IMR-90 (cell line): ENCODE results near the gene COQ6. TPM values are rescaled to one million over a fixed set of nuclear protein-coding genes. Genes with fewer than 3 reads are reported as not detected.

ENCODE experiments used
- ATAC-seq: fragments of 200-7000 bp; cut with Tn5 transposase; 2 replicates; pipeline ENCODE4 v1.9.1; 2020; ENCODE audit warnings: low read depth, mild to moderate bottlenecking, moderate library complexity
- BruUV-seq: library from RNA; stranded (reverse); fragments of 400-500 nt; replicated peaks from 2 replicates; lab custom pipeline; 2021; lab: Mats Ljungman, UMichigan
- CTCF ChIA-PET: fragments of 300-600 bp; formaldehyde crosslinking; extraction: SDS; loops from one replicate; lab custom pipeline; 2021; ENCODE audit warnings: antibody characterized with exemption; lab: Yijun Ruan, JAX
- POLR2A ChIA-PET: fragments of 300-600 bp; sonication (Branson Sonifier 250); formaldehyde crosslinking; loops from one replicate; lab custom pipeline; 2022; ENCODE audit warnings: antibody characterized with exemption; ENCODE audit not compliant: unreplicated experiment; lab: Charles Lee
- DNase-seq: peaks from one replicate; pipeline ENCODE4 v3.0.0; 2013
- H2AFZ ChIP-seq: replicated peaks from 2 replicates; pipeline ENCODE3; 2013; ENCODE audit warnings: low read length, mild to moderate bottlenecking; ENCODE audit not compliant: poor library complexity
- H2AK5ac ChIP-seq: 2 replicates; pipeline ENCODE4 v1.6.1; 2013; ENCODE audit warnings: low read depth, low read length, inconsistent platforms
- H2AK9ac ChIP-seq: replicated peaks from 2 replicates; pipeline ENCODE3; 2013; ENCODE audit warnings: mild to moderate bottlenecking, low read depth, low read length, moderate library complexity; ENCODE audit not compliant: poor library complexity
- H2BK120ac ChIP-seq: 2 replicates; pipeline ENCODE4 v1.6.1; 2013; ENCODE audit warnings: low read depth, low read length, inconsistent platforms
- H2BK15ac ChIP-seq: 3 replicates; pipeline ENCODE4 v1.6.1; 2013; ENCODE audit warnings: low read depth, low read length, inconsistent platforms
- H2BK20ac ChIP-seq: 2 replicates; pipeline ENCODE4 v1.6.1; 2013; ENCODE audit warnings: low read depth, mild to moderate bottlenecking, inconsistent platforms, low read length, moderate library complexity
- H2BK5ac ChIP-seq: 2 replicates; pipeline ENCODE4 v1.6.1; 2013; ENCODE audit warnings: mild to moderate bottlenecking, low read depth, low read length, inconsistent platforms; ENCODE audit not compliant: poor library complexity, severe bottlenecking
- H3K14ac ChIP-seq: replicated peaks from 2 replicates; pipeline ENCODE4 v1.6.1; 2013; ENCODE audit warnings: low read depth, low read length, inconsistent platforms
- H3K18ac ChIP-seq: 2 replicates; pipeline ENCODE4 v1.6.1; 2013; ENCODE audit warnings: low read depth, low read length, control low read depth
- H3K23ac ChIP-seq: 2 replicates; pipeline ENCODE4 v1.6.1; 2013; ENCODE audit warnings: low read depth, low read length, inconsistent platforms
- H3K27ac ChIP-seq: 2 replicates; pipeline ENCODE4 v1.5.1; 2013; ENCODE audit warnings: mild to moderate bottlenecking, control low read depth, low read length; ENCODE audit not compliant: insufficient read depth
- H3K27me3 ChIP-seq: 2 replicates; pipeline ENCODE4 v1.6.1; 2013; ENCODE audit warnings: low read length; ENCODE audit not compliant: control insufficient read depth, insufficient read depth
- H3K36me3 ChIP-seq: 2 replicates; pipeline ENCODE4 v1.6.1; 2013; ENCODE audit warnings: low read length, mixed read lengths; ENCODE audit not compliant: control insufficient read depth, insufficient read depth
- H3K4ac ChIP-seq: 2 replicates; pipeline ENCODE4 v1.6.1; 2013; ENCODE audit warnings: low read depth, low read length, inconsistent platforms
- H3K4me1 ChIP-seq: 2 replicates; pipeline ENCODE4 v1.6.1; 2013; ENCODE audit warnings: low read length, mixed read lengths; ENCODE audit not compliant: control insufficient read depth, insufficient read depth
- H3K4me2 ChIP-seq: 2 replicates; pipeline ENCODE4 v1.6.1; 2013; ENCODE audit warnings: low read depth, mild to moderate bottlenecking, control low read depth, low read length, moderate library complexity
- H3K4me3 ChIP-seq: 2 replicates; pipeline ENCODE4 v1.5.1; 2013; ENCODE audit warnings: low read depth, mild to moderate bottlenecking, control low read depth, low read length, moderate library complexity; ENCODE audit not compliant: insufficient read depth
- H3K56ac ChIP-seq: 2 replicates; pipeline ENCODE4 v1.6.1; 2013; ENCODE audit warnings: low read length, inconsistent platforms; ENCODE audit not compliant: insufficient read depth; ENCODE audit errors: extremely low read depth
- H3K79me1 ChIP-seq, 2 experiments: 2 replicates each; pipeline ENCODE4 v1.6.1; 2013; ENCODE audit warnings: low read length in 2 of 2, inconsistent platforms in 1 of 2, low read depth in 1 of 2
- H3K9ac ChIP-seq: 2 replicates; pipeline ENCODE4 v1.6.1; 2013; ENCODE audit warnings: low read depth, low read length, control low read depth
- H3K9me1 ChIP-seq: 2 replicates; pipeline ENCODE4 v1.6.1; 2013; ENCODE audit warnings: low read length, inconsistent platforms; ENCODE audit not compliant: insufficient read depth
- H3K9me3 ChIP-seq: 2 replicates; pipeline ENCODE4 v1.6.1; 2013; ENCODE audit warnings: low read length; ENCODE audit not compliant: control insufficient read depth, insufficient read depth
- H4K20me1 ChIP-seq: 2 replicates; pipeline ENCODE4 v1.6.1; 2013; ENCODE audit warnings: low read length, inconsistent platforms; ENCODE audit not compliant: insufficient read depth
- H4K5ac ChIP-seq: 2 replicates; pipeline ENCODE4 v1.6.1; 2013; ENCODE audit warnings: mild to moderate bottlenecking, low read depth, low read length, control low read depth
- H4K8ac ChIP-seq, 2 experiments: 2 replicates each; pipeline ENCODE4 v1.6.1; 2013; ENCODE audit warnings: low read depth in 2 of 2, low read length in 2 of 2, control low read depth in 1 of 2, inconsistent platforms in 1 of 2
- H4K91ac ChIP-seq: 2 replicates; pipeline ENCODE4 v1.6.1; 2013; ENCODE audit warnings: low read depth, low read length, inconsistent platforms; ENCODE audit not compliant: insufficient read depth
- BHLHE40 ChIP-seq: fragments of 150-350 bp; IDR thresholded peaks from 2 replicates; pipeline ENCODE4 v1.6.1; 2016; ENCODE audit warnings: mild to moderate bottlenecking, low read depth, low read length
- CEBPB ChIP-seq: IDR thresholded peaks from 2 replicates; pipeline ENCODE4 v1.6.1; 2012; ENCODE audit warnings: low read depth, low read length, improper control_type of control experiment
- CHD1 ChIP-seq: IDR thresholded peaks from 2 replicates; pipeline ENCODE4 v1.6.1; 2012; ENCODE audit warnings: low read depth, low read length, improper control_type of control experiment
- CTCF ChIP-seq: conservative IDR thresholded peaks from 2 replicates; pipeline ENCODE4 v1.5.1; 2012; ENCODE audit warnings: mild to moderate bottlenecking, low read depth, low read length, improper control_type of control experiment
- MAFK ChIP-seq: IDR thresholded peaks from 2 replicates; pipeline ENCODE4 v1.6.1; 2012; ENCODE audit warnings: low read depth, low read length, improper control_type of control experiment
- MXI1 ChIP-seq: IDR thresholded peaks from 2 replicates; pipeline ENCODE4 v1.6.1; 2012; ENCODE audit warnings: low read depth, mild to moderate bottlenecking, low read length, moderate library complexity, borderline replicate concordance
- POLR2A ChIP-seq: IDR thresholded peaks from 2 replicates; pipeline ENCODE4 v1.6.1; 2012; ENCODE audit warnings: mild to moderate bottlenecking, low read depth, low read length
- RAD21 ChIP-seq: IDR thresholded peaks from 2 replicates; pipeline ENCODE4 v1.6.1; 2012; ENCODE audit warnings: low read length, improper control_type of control experiment
- RCOR1 ChIP-seq: IDR thresholded peaks from 2 replicates; pipeline ENCODE4 v1.6.1; 2012; ENCODE audit warnings: mild to moderate bottlenecking, low read length, improper control_type of control experiment; ENCODE audit not compliant: insufficient replicate concordance
- RFX5 ChIP-seq: IDR thresholded peaks from 2 replicates; pipeline ENCODE4 v1.8.0; 2012; ENCODE audit warnings: low read depth, mild to moderate bottlenecking, low read length, moderate library complexity
- SMC3 ChIP-seq: fragments of 150-350 bp; IDR thresholded peaks from 2 replicates; pipeline ENCODE4 v1.6.1; 2016; ENCODE audit warnings: low read depth, mild to moderate bottlenecking, antibody characterized with exemption, low read length, moderate library complexity
- USF2 ChIP-seq: fragments of 150-350 bp; IDR thresholded peaks from 2 replicates; pipeline ENCODE4 v1.6.1; 2017; ENCODE audit warnings: mild to moderate bottlenecking, antibody characterized with exemption, low read length, low read depth
- WGBS, 2 experiments: methylation state at CpG; one replicate each; pipeline versions ENCODE4 v1.1.5 to v1.1.7; 2013; ENCODE audit warnings: missing lambda C conversion rate in 2 of 2; ENCODE audit not compliant: insufficient read length in 1 of 2; ENCODE audit errors: extremely low coverage in 2 of 2; 5-methylcytosine and 5-hydroxymethylcytosine counted together
- dilution Hi-C: fragments of 300-500 bp; cut with HindIII; formaldehyde crosslinking; loops from one replicate; pipeline ENCODE4 v1.14.3; 2018; ENCODE audit warnings: low sequenced_read_pairs; ENCODE audit not compliant: unreplicated experiment
- in situ Hi-C: fragments of 300-500 bp; cut with MboI; formaldehyde crosslinking; loops from 3 replicates; pipeline ENCODE4 v1.14.3; 2019; ENCODE audit warnings: low sequenced_read_pairs, inconsistent platforms, mixed read lengths
- intact Hi-C: fragments of 100-400 bp; cut with micrococcal nuclease; formaldehyde crosslinking; loops from 2 replicates; pipeline ENCODE4 v1.10.0; 2022
- polyA plus RNA-seq, 3 experiments: library from polyadenylated mRNA; depleted of rRNA; stranded (reverse); fragments of >200 nt; gene quantifications; 2 replicates each; pipeline ENCODE4 v1.2.3, GENCODE V29; 2012; ENCODE audit warnings: low replicate concordance in 1 of 3
- total RNA-seq: library from RNA; depleted of rRNA; stranded (reverse); fragments of >200 nt; gene quantifications from 2 replicates; pipeline ENCODE4 v1.2.3, GENCODE V29; 2012

The COQ6 gene
- total and polyA plus RNA-seq, 2 of the 4 experiments (the other 2 are of a cell fraction), result 21.0 to 28.6 TPM

DNA sequence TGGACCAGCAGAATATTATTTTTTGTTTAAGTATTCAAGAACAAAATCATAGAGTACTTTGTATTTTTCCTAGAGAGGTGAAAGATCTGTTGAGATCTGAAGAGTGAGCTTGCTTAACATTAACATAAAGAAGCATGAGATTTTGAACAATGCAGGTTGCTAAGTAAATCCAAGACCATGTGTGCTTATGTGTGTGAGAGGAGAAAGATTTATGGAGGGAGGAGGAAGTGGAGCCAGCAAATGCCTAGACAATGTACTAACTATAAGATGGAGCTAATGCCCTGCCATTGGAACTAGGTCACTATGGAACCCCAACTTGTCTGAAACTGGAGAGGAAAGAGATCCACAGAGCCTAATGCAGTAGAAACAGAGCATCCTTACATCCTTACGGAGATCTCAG, 13.6 kb upstream of the COQ6 start:
- H2AK5ac ChIP-seq, result no peak overlapping the region
- H3K4me2 ChIP-seq, result no peak overlapping the region
- H3K9ac ChIP-seq, result no peak overlapping the region
- TF ChIP-seq RFX5 (no peak), SMC3 (no peak), RAD21 (no peak), POLR2A (no peak), BHLHE40 (no peak), CHD1 (no peak), USF2 (no peak), MXI1 (no peak), MAFK (no peak), CTCF (no peak), CEBPB (no peak), RCOR1 (no peak)
- H3K56ac ChIP-seq, result no peak overlapping the region
- no peak overlapping the region for H3K14ac ChIP-seq
- no peak overlapping the region for H4K5ac ChIP-seq
- no peaks in the 10 kb centered on the region for H3K9me3 ChIP-seq
- no peak overlapping the region for H4K8ac ChIP-seq
- WGBS, 2 experiments, result no CpG with 5 or more reads among the region's 1 CpG
- no peak overlapping the region for H3K18ac ChIP-seq
- H2AFZ ChIP-seq, result no peak overlapping the region
- no peak overlapping the region for H2BK15ac ChIP-seq
- in situ Hi-C loops, result no loop called here
- CTCF ChIA-PET, result interaction anchor here (1.3 kb wide), 1 partner anchor 10 kb away, joined by 3 read pairs; no protein-coding TSS in a partner anchor
- POLR2A ChIA-PET, result no interaction called here
- no peak overlapping the region for H3K4ac ChIP-seq
- H3K9me1 ChIP-seq, result no peaks in the 10 kb centered on the region
- dilution Hi-C loops, result no loop called here
- H2BK120ac ChIP-seq, result no peak overlapping the region
- H2AK9ac ChIP-seq, result no peak overlapping the region
- BruUV-seq, result no TSS peak
- no peak for ATAC-seq
- intact Hi-C loops, result no loop called here
- no peak overlapping the region for H2BK5ac ChIP-seq
- no peak overlapping the region for H3K27ac ChIP-seq
- H2BK20ac ChIP-seq, result no peak overlapping the region
- no peak overlapping the region for H3K23ac ChIP-seq
- H3K4me1 ChIP-seq, result no peaks in the 10 kb centered on the region
- H3K27me3 ChIP-seq, result no peaks in the 10 kb centered on the region
- no peak overlapping the region for H4K91ac ChIP-seq
- peaks cover 0 to 4% of the 10 kb centered on the region in 2 experiments; a peak in 2 of 4 replicates for H3K79me1 ChIP-seq
- no peaks in the 10 kb centered on the region for H4K20me1 ChIP-seq
- H3K4me3 ChIP-seq, result no peak overlapping the region
- peaks cover 33% of the 10 kb centered on the region for H3K36me3 ChIP-seq
- no peak for DNase-seq
